ENCODE measurements around the gene PCCA. TPM values are rescaled to one million over a fixed set of nuclear protein-coding genes. Genes with fewer than 3 reads are reported as not detected.

The PCCA gene
- total and polyA plus RNA-seq, 4 donors, result 30.1 to 160 (median 76.3) TPM

- no peak overlapping the region for H3K4me3 ChIP-seq (ENCODE audit: low read depth in 1 of 3, low read length in 3 of 3)
- H3K9ac ChIP-seq (ENCODE audit: low read depth in 1 of 2, low read length in 2 of 2), result no peak overlapping the region
- no peak overlapping the region for H3K27ac ChIP-seq (ENCODE audit: low read depth in 1 of 2, low read length in 2 of 2)
- 86% methylated on average over 3 of the region's 3 CpGs for WGBS
- H3K4me1 ChIP-seq (ENCODE audit: control insufficient read depth in 4 of 4, insufficient read depth in 4 of 4, low read length in 3 of 4), result peaks cover 4 to 12% (median 9%) of the 10 kb centered on the region in 4 donors
- no peak for DNase-seq (ENCODE audit: low spot score)
- H3K9me3 ChIP-seq (ENCODE audit: control insufficient read depth in 4 of 4, low read length in 3 of 4), result no peaks in the 10 kb centered on the region
- H3K27me3 ChIP-seq (ENCODE audit: control insufficient read depth in 4 of 4, insufficient read depth in 4 of 4, low read length in 3 of 4), result no peaks in the 10 kb centered on the region
- no peaks in the 10 kb centered on the region for H3K36me3 ChIP-seq (ENCODE audit: control insufficient read depth in 4 of 4, insufficient read depth in 3 of 4, low read depth in 1 of 4, low read length in 3 of 4)
- TF ChIP-seq CTCF (IDR thresholded peaks at IDR 0.05; ENCODE audit: low read depth, low read length, missing input control) (no peak), HNF4G (IDR thresholded peaks at IDR 0.05) (no peak), NR2F2 (IDR thresholded peaks at IDR 0.05) (no peak), FOXA1 (IDR thresholded peaks at IDR 0.05) (no peak), HNF4A (conservative IDR thresholded peaks at IDR 0.05) (no peak), RXRA (IDR thresholded peaks at IDR 0.05) (no peak)
Observed at GRCh38 chr13:100131863-100132574, 43.1 kb downstream of the PCCA start.

GRCh38 chr13:100138859-100139491 is 50.1 kb downstream of the PCCA start:
- no peak overlapping the region for H3K4me3 ChIP-seq (ENCODE audit: low read depth in 1 of 3, low read length in 3 of 3)
- DNase-seq (ENCODE audit: low spot score), result no peak
- H3K9ac ChIP-seq (ENCODE audit: low read depth in 1 of 2, low read length in 2 of 2), result no peak overlapping the region
- H3K36me3 ChIP-seq (ENCODE audit: control insufficient read depth in 4 of 4, insufficient read depth in 3 of 4, low read depth in 1 of 4, low read length in 3 of 4), result peaks cover 0 to 3% (median 0%) of the 10 kb centered on the region in 4 donors
- WGBS, result 90% methylated on average over 1 of the region's 1 CpG
- H3K4me1 ChIP-seq (ENCODE audit: control insufficient read depth in 4 of 4, insufficient read depth in 4 of 4, low read length in 3 of 4), result peaks cover 0 to 2% (median under 1%) of the 10 kb centered on the region in 4 donors
- TF ChIP-seq NR2F2 (IDR thresholded peaks at IDR 0.05) (no peak), FOXA2 (IDR thresholded peaks at IDR 0.05) (no peak), TAF1 (conservative IDR thresholded peaks at IDR 0.05) (no peak), YY1 (IDR thresholded peaks at IDR 0.05) (no peak), ZBTB33 (IDR thresholded peaks at IDR 0.05) (no peak), RAD21 (IDR thresholded peaks at IDR 0.05) (no peak), ATF3 (IDR thresholded peaks at IDR 0.05) (no peak), SP1 (IDR thresholded peaks at IDR 0.05) (no peak), FOXA1 (IDR thresholded peaks at IDR 0.05) (no peak), CTCF (IDR thresholded peaks at IDR 0.05; ENCODE audit: low read depth, low read length, missing input control) (no peak), HNF4A (conservative IDR thresholded peaks at IDR 0.05) (no peak), MAX (IDR thresholded peaks at IDR 0.05) (no peak)
- no peaks in the 10 kb centered on the region for H3K27me3 ChIP-seq (ENCODE audit: control insufficient read depth in 4 of 4, insufficient read depth in 4 of 4, low read length in 3 of 4)
- H3K9me3 ChIP-seq (ENCODE audit: control insufficient read depth in 4 of 4, low read length in 3 of 4), result no peaks in the 10 kb centered on the region
- no peak overlapping the region for H3K27ac ChIP-seq (ENCODE audit: low read depth in 1 of 2, low read length in 2 of 2)

Data from liver (tissue), 9 donors.